Activated naive CD8-positive, alpha-beta T cell treated with anti-CD3 and anti-CD28 coated beads, Interleukin-2, amount 10 ng/mL, durations not matched to agents 7 days and 5 days (primary cell): Measurements from ENCODE around the gene SEPTIN2. TPM values are rescaled to one million over a fixed set of nuclear protein-coding genes. Genes with fewer than 3 reads are reported as not detected.

Source experiments
- ATAC-seq: fragments of 150-1000 bp; cut with Tn5 transposase; one replicate; pipeline ENCODE4 v1.10.0; 2021; ENCODE audit warnings: low read depth, moderate library complexity
- POLR2A ChIA-PET: fragments of 350-600 bp; sonication (Branson Sonifier 250); formaldehyde crosslinking; loops from one replicate; lab custom pipeline; 2021; ENCODE audit warnings: antibody characterized with exemption; lab: Charles Lee
- DNase-seq: peaks from one replicate; pipeline ENCODE4 v3.0.0; 2021
- H3K27ac Mint-ChIP-seq: one replicate; pipeline ENCODE4 v1.8.0; 2022; ENCODE audit warnings: mild to moderate bottlenecking, mixed read lengths
- H3K27me3 Mint-ChIP-seq: one replicate; pipeline ENCODE4 v1.8.0; 2022; ENCODE audit warnings: mild to moderate bottlenecking, moderate library complexity, mixed read lengths
- H3K36me3 Mint-ChIP-seq: one replicate; pipeline ENCODE4 v1.8.0; 2021; ENCODE audit warnings: mild to moderate bottlenecking, mixed read lengths
- H3K4me1 Mint-ChIP-seq: one replicate; pipeline ENCODE4 v1.8.0; 2021; ENCODE audit warnings: mixed read lengths
- H3K4me3 Mint-ChIP-seq: one replicate; pipeline ENCODE4 v1.8.0; 2022; ENCODE audit warnings: mild to moderate bottlenecking, moderate library complexity, mixed read lengths
- H3K9me3 Mint-ChIP-seq: one replicate; pipeline ENCODE4 v1.8.0; 2021; ENCODE audit warnings: mixed read lengths
- total RNA-seq, 2 experiments: library from RNA; stranded (reverse); gene quantifications; one replicate each; pipeline ENCODE4 v1.2.3, GENCODE V29; 2021

SEPTIN2 gene
- total RNA-seq, 2 experiments from 2014 or later: 259 to 275 TPM

DNA sequence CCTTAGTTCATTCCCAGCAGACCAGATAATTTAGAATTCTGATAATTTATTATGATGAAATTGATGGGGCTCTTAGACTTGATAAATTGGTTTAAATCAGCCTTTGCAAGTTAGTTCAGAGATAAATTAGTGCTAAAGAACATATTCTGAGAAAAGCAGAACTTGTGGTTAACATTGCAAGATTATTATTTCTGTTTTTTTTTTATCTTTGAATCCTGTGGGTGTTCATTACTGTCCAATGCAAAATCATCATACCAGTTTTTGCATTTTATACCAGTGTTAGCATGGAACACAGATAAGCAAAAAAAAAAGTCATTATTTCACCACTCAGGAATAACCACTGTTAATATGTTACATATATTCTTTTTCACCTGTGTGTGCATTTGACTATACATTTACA lies 9.1 kb downstream of the SEPTIN2 start:
- no peak overlapping the region for H3K4me3 Mint-ChIP-seq
- ATAC-seq (no peak), DNase-seq (no peak)
- POLR2A ChIA-PET: interaction anchor here (0.9 to 1.5 kb wide), 2 partner anchors 9 to 16 kb away, joined by 4 to 5 read pairs; partner anchors contain the start of genes HDLBP and SEPTIN2
- H3K9me3 Mint-ChIP-seq: no peaks in the 10 kb centered on the region
- H3K4me1 Mint-ChIP-seq: peaks cover 31% of the 10 kb centered on the region
- H3K27ac Mint-ChIP-seq: no peak overlapping the region
- no peaks in the 10 kb centered on the region for H3K27me3 Mint-ChIP-seq
- peaks cover 39% of the 10 kb centered on the region for H3K36me3 Mint-ChIP-seq

DNA sequence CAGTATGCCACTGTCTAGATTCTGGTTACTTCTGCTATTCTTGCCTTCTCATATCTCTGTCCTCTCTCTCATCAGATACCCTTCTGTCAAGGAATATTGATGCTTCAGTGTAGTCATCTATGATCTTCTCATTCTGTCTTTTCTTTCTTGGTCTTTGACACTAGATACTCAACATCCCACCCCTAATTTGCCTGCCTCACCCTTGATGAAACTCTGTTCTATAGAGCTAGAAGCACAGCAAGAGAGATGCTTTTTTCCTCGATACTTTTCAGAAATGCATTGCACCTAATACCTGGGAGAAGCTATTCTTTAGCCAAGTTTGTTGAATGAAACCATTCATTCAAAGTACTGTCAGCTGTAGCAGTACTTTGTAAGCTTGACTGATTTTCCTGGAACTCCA lies 9.5 kb downstream of the SEPTIN2 start:
- Mint-ChIP-seq H3K9me3 (no peaks in the 10 kb centered on the region), H3K27ac (peak overlapping the region; percentile 5), H3K4me3 (no peak overlapping the region), H3K4me1 (peaks cover 29% of the 10 kb centered on the region), H3K36me3 (peaks cover 38% of the 10 kb centered on the region), H3K27me3 (no peaks in the 10 kb centered on the region)
- POLR2A ChIA-PET: interaction anchor here (1.5 kb wide), 1 partner anchor 10 kb away, joined by 5 read pairs; the partner anchor contains the start of genes HDLBP and SEPTIN2
- DNase-seq: no peak
- ATAC-seq: no peak

DNA sequence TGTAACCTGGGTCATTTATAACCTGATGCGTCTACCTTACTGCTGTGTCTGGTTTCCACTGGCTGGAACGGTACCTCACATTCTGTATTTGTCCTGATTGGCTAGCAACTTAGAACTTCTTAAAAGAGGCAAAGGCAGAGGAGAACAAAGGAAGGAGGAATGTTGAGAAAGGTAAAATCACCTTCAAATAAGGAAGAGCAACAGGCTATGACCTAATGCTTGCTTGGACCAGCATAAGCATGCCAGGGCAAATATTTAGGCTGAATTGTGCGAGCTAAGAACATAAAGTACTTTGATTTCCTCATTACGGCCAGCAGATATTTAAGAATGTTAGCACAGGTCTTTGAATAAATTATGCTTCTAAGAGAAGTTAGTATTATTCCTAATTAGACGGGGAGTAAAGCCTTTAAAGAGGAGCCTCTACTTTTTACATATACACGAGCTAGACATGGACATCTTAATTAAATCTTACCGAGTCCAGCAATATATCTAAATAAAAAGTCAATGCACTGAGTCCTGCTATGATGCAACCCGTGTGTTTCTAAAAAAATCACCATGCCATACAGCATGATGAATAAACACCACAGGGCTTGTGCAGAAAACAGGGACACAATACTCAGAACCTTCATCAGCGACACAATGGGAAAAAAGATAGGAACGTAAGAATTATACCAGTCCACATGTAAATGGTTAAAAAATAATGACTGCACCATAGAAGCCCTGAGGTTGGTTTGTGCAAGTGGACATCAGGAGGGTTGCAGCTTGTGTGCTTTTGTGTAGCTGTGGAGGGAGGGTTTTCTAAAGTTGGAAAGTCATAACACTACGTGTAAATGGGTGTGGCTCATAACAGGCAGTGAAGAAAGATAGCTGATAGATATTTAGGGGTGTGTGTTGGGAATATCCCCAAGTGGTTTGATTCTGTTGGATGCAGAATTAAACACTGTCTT lies 14.2 kb downstream of the SEPTIN2 start:
- Mint-ChIP-seq H3K9me3 (no peaks in the 10 kb centered on the region), H3K4me3 (no peak overlapping the region), H3K36me3 (peaks cover 44% of the 10 kb centered on the region), H3K27me3 (no peaks in the 10 kb centered on the region), H3K4me1 (peaks cover 16% of the 10 kb centered on the region), H3K27ac (no peak overlapping the region)
- DNase-seq (no peak), ATAC-seq (no peak)
- POLR2A ChIA-PET: no interaction called here

GRCh38 chr2:241330616-241330981 lies 14.9 kb downstream of the SEPTIN2 start:
- no peak overlapping the region for H3K4me3 Mint-ChIP-seq
- H3K4me1 Mint-ChIP-seq: peaks cover 14% of the 10 kb centered on the region
- POLR2A ChIA-PET: no interaction called here
- DNase-seq (no peak), ATAC-seq (no peak)
- H3K9me3 Mint-ChIP-seq: no peaks in the 10 kb centered on the region
- no peaks in the 10 kb centered on the region for H3K27me3 Mint-ChIP-seq
- H3K27ac Mint-ChIP-seq: no peak overlapping the region
- peaks cover 40% of the 10 kb centered on the region for H3K36me3 Mint-ChIP-seq

- Mint-ChIP-seq H3K4me3 (no peak overlapping the region), H3K27ac (no peak overlapping the region), H3K4me1 (peaks cover 32% of the 10 kb centered on the region), H3K36me3 (peaks cover 29% of the 10 kb centered on the region), H3K9me3 (no peaks in the 10 kb centered on the region), H3K27me3 (no peaks in the 10 kb centered on the region)
- ATAC-seq (no peak), DNase-seq (no peak)
- POLR2A ChIA-PET: interaction anchor here (1.1 kb wide), 1 partner anchor 21 kb away, joined by 3 read pairs; no protein-coding TSS in a partner anchor
Observed at GRCh38 chr2:241334813-241335212, 19.1 kb downstream of the SEPTIN2 start.

DNA sequence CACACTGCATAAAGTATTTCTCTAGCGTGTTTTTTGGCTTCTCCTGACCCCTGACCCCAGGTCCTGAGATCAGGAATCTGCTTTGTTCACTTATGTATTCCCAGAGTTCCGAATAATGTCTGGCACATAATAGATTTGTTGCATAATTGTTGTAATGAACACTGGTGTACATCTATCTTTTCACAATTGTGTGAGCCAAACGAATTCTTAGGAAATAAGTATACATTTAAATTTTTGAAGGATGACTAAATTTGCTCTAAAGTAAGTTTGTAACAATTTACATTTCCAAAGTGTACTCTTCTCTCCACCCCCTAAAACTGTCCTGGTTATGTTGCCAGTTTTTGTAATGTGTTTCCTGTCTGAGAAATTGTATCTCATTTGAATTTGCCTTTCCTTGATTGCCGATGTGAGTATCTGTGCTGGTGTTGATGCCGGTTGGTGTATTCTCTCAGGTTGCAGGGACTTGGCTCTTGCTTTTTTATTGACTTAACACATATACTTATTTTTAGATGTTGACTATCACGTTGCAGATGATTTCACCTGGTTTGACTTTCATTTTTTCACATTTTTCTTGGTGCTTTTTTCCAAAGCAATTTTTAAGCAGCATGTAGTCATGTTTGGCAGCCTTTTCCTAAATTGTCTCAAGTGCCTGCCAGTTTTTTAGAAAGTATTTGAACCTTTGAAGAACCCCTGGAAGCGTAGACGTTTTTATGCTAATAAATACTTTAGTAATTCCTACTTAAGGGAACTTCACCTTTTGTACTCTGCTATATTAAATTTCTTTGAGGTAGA lies 24.3 kb downstream of the SEPTIN2 start:
- Mint-ChIP-seq H3K4me1 (peaks cover 33% of the 10 kb centered on the region), H3K27ac (no peak overlapping the region), H3K9me3 (no peaks in the 10 kb centered on the region), H3K36me3 (peaks cover 34% of the 10 kb centered on the region), H3K27me3 (no peaks in the 10 kb centered on the region), H3K4me3 (peak overlapping the region; percentile 2)
- no peak for DNase-seq
- POLR2A ChIA-PET: interaction anchor here (0.8 to 1.2 kb wide), 2 partner anchors 16 to 24 kb away, joined by 4 to 8 read pairs; partner anchors contain the start of genes HDLBP and SEPTIN2
- no peak for ATAC-seq

DNA sequence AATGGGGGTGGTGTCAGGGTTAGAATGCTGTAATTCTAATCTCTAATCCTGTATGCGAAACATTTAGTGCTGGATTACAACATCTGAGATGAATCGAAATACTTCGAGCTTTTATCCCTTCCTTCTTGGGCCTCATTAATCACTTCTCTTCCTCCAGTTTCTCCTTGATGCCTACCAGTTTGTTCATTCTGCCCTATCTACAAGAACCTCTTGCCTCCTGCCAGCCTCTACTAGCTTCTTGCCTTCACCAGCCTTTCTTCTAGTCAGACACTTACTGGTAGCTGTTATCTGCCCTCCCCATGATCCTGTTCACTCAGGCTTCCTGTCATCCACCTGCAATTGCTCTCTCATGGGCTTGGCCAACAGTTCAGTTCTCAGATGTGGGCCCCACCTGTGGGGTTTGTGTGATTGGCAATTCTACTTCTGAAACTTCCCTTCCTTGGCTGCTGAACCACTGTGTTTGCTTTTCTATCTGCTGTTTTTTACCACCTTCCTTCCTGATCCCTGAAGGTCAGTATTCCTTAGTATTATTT lies 25.0 kb downstream of the SEPTIN2 start:
- no peaks in the 10 kb centered on the region for H3K27me3 Mint-ChIP-seq
- H3K36me3 Mint-ChIP-seq: peaks cover 35% of the 10 kb centered on the region
- peaks cover 30% of the 10 kb centered on the region for H3K4me1 Mint-ChIP-seq
- peak overlapping the region; percentile 19 for H3K4me3 Mint-ChIP-seq
- H3K27ac Mint-ChIP-seq: peak overlapping the region; percentile 62
- DNase-seq (no peak), ATAC-seq (peak; percentile 77)
- POLR2A ChIA-PET: interaction anchor here (0.8 to 1.2 kb wide), 2 partner anchors 16 to 25 kb away, joined by 4 to 8 read pairs; partner anchors contain the start of genes HDLBP and SEPTIN2
- no peaks in the 10 kb centered on the region for H3K9me3 Mint-ChIP-seq

GRCh38 chr2:241344925-241345651 lies 29.4 kb downstream of the SEPTIN2 start:
- no peak overlapping the region for H3K27ac Mint-ChIP-seq
- peaks cover 11% of the 10 kb centered on the region for H3K4me1 Mint-ChIP-seq
- ATAC-seq (no peak), DNase-seq (no peak)
- no peaks in the 10 kb centered on the region for H3K9me3 Mint-ChIP-seq
- H3K27me3 Mint-ChIP-seq: no peaks in the 10 kb centered on the region
- POLR2A ChIA-PET: no interaction called here
- no peak overlapping the region for H3K4me3 Mint-ChIP-seq
- H3K36me3 Mint-ChIP-seq: peaks cover 33% of the 10 kb centered on the region

DNA sequence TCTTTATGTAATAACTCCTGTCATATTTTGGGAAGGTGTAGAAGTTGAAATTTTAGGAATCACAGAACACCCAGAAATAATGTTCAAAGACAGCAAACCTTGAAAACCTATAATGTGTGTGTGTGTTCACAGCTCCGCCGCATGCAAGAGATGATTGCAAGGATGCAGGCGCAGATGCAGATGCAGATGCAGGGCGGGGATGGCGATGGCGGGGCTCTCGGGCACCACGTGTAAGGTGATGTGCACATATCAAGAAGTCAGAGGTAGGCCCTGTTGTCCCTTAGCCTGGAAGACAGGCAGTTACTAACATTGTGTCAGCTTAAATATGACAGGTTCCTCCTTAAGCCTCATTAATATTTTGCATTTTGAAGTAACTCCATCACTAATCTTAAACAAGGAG lies 34.2 kb downstream of the SEPTIN2 start:
- H3K36me3 Mint-ChIP-seq: peaks cover 14% of the 10 kb centered on the region
- POLR2A ChIA-PET: no interaction called here
- no peak overlapping the region for H3K27ac Mint-ChIP-seq

DNA sequence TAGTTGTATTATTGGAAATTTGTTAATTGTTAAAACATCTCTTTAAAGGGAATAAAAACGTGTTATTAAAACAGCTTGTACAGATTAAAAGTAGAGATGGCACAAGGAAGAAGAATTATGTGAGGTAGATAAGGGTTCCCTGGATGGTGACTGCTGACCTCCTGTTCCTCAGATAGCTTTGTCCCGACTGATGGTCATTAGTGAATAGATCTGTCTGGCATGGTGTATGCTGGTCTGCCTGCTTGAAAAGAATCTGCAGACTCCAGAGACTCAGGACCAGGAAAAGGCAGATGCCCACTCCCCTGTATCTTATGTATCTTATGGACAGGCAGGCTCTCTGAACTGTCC lies 34.8 kb downstream of the SEPTIN2 start:
- no peak overlapping the region for H3K27ac Mint-ChIP-seq
- POLR2A ChIA-PET: no interaction called here
- ATAC-seq (no peak), DNase-seq (no peak)
- H3K36me3 Mint-ChIP-seq: peaks cover 14% of the 10 kb centered on the region
- H3K4me3 Mint-ChIP-seq: no peak overlapping the region
- peaks cover 3% of the 10 kb centered on the region for H3K4me1 Mint-ChIP-seq
- no peaks in the 10 kb centered on the region for H3K27me3 Mint-ChIP-seq
- no peaks in the 10 kb centered on the region for H3K9me3 Mint-ChIP-seq

More for the DNA sequence above, 34.2 kb downstream of the SEPTIN2 start:
- H3K27me3 Mint-ChIP-seq: no peaks in the 10 kb centered on the region
- no peak for DNase-seq
- no peaks in the 10 kb centered on the region for H3K9me3 Mint-ChIP-seq
- H3K4me1 Mint-ChIP-seq: peaks cover 3% of the 10 kb centered on the region
- ATAC-seq: no peak
- no peak overlapping the region for H3K4me3 Mint-ChIP-seq

GRCh38 chr2:241350878-241351639 lies 35.3 kb downstream of the SEPTIN2 start:
- Mint-ChIP-seq H3K27ac (no peak overlapping the region), H3K4me1 (peaks cover 3% of the 10 kb centered on the region), H3K27me3 (no peaks in the 10 kb centered on the region), H3K9me3 (no peaks in the 10 kb centered on the region), H3K36me3 (peaks cover 12% of the 10 kb centered on the region), H3K4me3 (no peak overlapping the region)
- POLR2A ChIA-PET: no interaction called here
- ATAC-seq (no peak), DNase-seq (no peak)

DNA sequence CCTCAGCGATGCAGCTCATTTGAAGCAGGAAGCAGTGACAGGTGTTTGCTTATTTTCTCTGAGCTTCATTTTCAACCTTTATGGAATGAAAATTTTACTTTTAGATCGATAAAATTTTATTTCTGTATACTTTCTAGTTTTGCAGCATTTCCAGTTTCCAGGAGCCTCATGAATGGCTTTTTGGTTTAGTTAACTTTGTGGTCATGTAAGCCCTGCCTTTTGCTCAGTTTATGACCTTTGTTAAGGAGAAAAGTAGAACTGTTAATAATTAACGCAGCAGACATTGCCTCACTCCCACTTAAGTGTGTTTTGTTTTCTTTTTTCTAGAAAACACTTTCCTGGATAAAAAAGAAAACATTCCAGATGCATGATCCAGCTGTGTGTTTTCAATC lies 35.9 kb downstream of the SEPTIN2 start:
- Mint-ChIP-seq H3K27me3 (no peaks in the 10 kb centered on the region), H3K4me3 (no peak overlapping the region), H3K36me3 (peaks cover 12% of the 10 kb centered on the region), H3K27ac (no peak overlapping the region), H3K9me3 (no peaks in the 10 kb centered on the region), H3K4me1 (peaks cover 3% of the 10 kb centered on the region)
- DNase-seq (no peak), ATAC-seq (no peak)
- POLR2A ChIA-PET: no interaction called here
